DLD1 (cell line): ENCODE results near the gene TTK.
"Not testable (repeated sequence)": the region's sequence is repeated elsewhere in the genome, so short reads cannot be mapped to it uniquely, and the experiment has no call there.

Source experiments
- in situ Hi-C: cut with HindIII; loops from 2 replicates; pipeline ENCODE4 v1.10.0; 2017; ENCODE audit warnings: low sequenced_read_pairs

The TTK gene

GRCh38 chr6:80021131-80021530 lies 16.7 kb downstream of the TTK start:
- in situ Hi-C loops: no loop called here

GRCh38 chr6:80021591-80021990 lies 17.1 kb downstream of the TTK start:
- in situ Hi-C loops: no loop called here

GRCh38 chr6:80022803-80023202 lies 18.4 kb downstream of the TTK start:
- in situ Hi-C loops: no loop called here

- in situ Hi-C loops: no loop called here
Observed at GRCh38 chr6:80028589-80028988, 24.1 kb downstream of the TTK start.

- in situ Hi-C loops: no loop called here
Observed at GRCh38 chr6:80029470-80029869, 25.0 kb downstream of the TTK start.

- in situ Hi-C loops: not testable (repeated sequence)
Observed at GRCh38 chr6:80048220-80048619, 43.8 kb downstream of the TTK start.

GRCh38 chr6:80060774-80061173 lies 56.3 kb downstream of the TTK start:
- in situ Hi-C loops: no loop called here

GRCh38 chr6:80068146-80068545 lies 63.7 kb downstream of the TTK start:
- in situ Hi-C loops: not testable (repeated sequence)

GRCh38 chr6:80070431-80070830 lies 66.0 kb downstream of the TTK start:
- in situ Hi-C loops: not testable (repeated sequence)

GRCh38 chr6:80077067-80077466 lies 72.6 kb downstream of the TTK start:
- in situ Hi-C loops: no loop called here

- in situ Hi-C loops: no loop called here
Observed at GRCh38 chr6:80088637-80089036, 84.2 kb downstream of the TTK start.

- in situ Hi-C loops: no loop called here
Observed at GRCh38 chr6:80091506-80091905, 87.1 kb downstream of the TTK start.
